Spleen (tissue), 7 donors: ENCODE data around the gene PRR15L.

ENCODE experiments used
- POLR2A ChIP-seq, 3 donors: fragments of 450-650 bp; IDR thresholded peaks; one replicate each; pipeline ENCODE4 v1.5.1; 2017; ENCODE audit warnings: antibody characterized with exemption in 3 of 3, mild to moderate bottlenecking in 1 of 3
- TF ChIP-seq, protein P1 (sequence below), 11 experiments: fragments of 200-600 bp in 7 of 11; fragments of 450-650 bp in 4 of 11; sonication (generic) in 4 of 11; IDR thresholded peaks in 8 of 11; conservative IDR thresholded peaks in 3 of 11; 1 replicate in 7 of 11; 2 replicates in 4 of 11; pipeline versions ENCODE4 v1.4.0 to v1.8.0; 2016 to 2021; ENCODE audit warnings: antibody characterized with exemption in 11 of 11, inconsistent platforms in 4 of 11, mild to moderate bottlenecking in 1 of 11
- donor health status: DM: no; HTN: no; CAD: no; lungs with moderate emphysema.
- donor health status: DM: no; HTN: no; CAD: no.
- donor health status: DM: no; HTN: no; CAD: no.

DNA sequence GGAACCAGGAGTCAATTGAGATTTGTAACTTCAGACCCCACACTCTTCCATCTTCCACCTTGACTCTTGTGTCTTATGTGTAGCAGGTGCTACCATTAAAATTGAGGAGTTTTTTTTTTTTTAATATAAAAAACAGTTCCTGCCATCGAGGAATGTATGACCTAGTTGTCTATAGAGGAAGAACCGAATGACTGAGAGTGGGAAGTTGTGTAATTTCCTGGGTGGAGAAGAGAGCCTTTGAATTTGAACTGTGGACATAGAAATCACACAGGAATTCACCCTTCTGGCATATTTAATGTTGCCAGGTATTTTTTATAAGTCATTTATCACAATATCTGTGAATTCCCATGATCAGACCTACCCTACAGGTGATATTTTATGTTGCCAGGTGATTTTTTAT is 39.7 kb downstream of the PRR15L start:
- no peak for TF ChIP-seq POLR2A (IDR thresholded peaks at IDR 0.05)
- TF ChIP-seq, protein P1, sequence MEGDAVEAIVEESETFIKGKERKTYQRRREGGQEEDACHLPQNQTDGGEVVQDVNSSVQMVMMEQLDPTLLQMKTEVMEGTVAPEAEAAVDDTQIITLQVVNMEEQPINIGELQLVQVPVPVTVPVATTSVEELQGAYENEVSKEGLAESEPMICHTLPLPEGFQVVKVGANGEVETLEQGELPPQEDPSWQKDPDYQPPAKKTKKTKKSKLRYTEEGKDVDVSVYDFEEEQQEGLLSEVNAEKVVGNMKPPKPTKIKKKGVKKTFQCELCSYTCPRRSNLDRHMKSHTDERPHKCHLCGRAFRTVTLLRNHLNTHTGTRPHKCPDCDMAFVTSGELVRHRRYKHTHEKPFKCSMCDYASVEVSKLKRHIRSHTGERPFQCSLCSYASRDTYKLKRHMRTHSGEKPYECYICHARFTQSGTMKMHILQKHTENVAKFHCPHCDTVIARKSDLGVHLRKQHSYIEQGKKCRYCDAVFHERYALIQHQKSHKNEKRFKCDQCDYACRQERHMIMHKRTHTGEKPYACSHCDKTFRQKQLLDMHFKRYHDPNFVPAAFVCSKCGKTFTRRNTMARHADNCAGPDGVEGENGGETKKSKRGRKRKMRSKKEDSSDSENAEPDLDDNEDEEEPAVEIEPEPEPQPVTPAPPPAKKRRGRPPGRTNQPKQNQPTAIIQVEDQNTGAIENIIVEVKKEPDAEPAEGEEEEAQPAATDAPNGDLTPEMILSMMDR (IDR thresholded peaks at IDR 0.05 in 8 of 11, conservative IDR thresholded peaks at IDR 0.05 in 3 of 11) = no peak
